Activated T-cell treated with anti-CD3 and anti-CD28 coated beads, Interleukin-2, amount 50 U/mL, for 4 hours (primary cell): ENCODE results near the gene FBXL16. TPM values are rescaled to one million over a fixed set of nuclear protein-coding genes. Genes with fewer than 3 reads are reported as not detected.

ENCODE experiments used
- ATAC-seq, 2 donors: fragments of 200-7000 bp; cut with Tn5 transposase; one replicate each; pipeline ENCODE4 v1.10.0; 2021
- DNase-seq: peaks from one replicate; pipeline ENCODE4 v3.0.0-alpha.2; 2020
- H3K27me3 Mint-ChIP-seq: one replicate; pipeline ENCODE4 v1.8.0; 2021; ENCODE audit warnings: low read depth, mixed read lengths
- H3K36me3 Mint-ChIP-seq: one replicate; pipeline ENCODE4 v1.8.0; 2022; ENCODE audit warnings: mixed read lengths; ENCODE audit not compliant: insufficient read depth
- H3K4me1 Mint-ChIP-seq: one replicate; pipeline ENCODE4 v1.8.0; 2021; ENCODE audit warnings: low read depth, mixed read lengths
- H3K4me3 Mint-ChIP-seq: one replicate; pipeline ENCODE4 v1.8.0; 2021; ENCODE audit warnings: mild to moderate bottlenecking, moderate library complexity, mixed read lengths
- H3K9me3 Mint-ChIP-seq: one replicate; pipeline ENCODE4 v1.8.0; 2021; ENCODE audit warnings: mixed read lengths
- total RNA-seq, 3 donors: library from RNA; stranded (reverse); gene quantifications; one replicate each; pipeline ENCODE4 v1.2.1, GENCODE V29; 2021

FBXL16 gene
- total RNA-seq, 3 donors from 2014 or later: 2.0 to 6.0 (median 4.8) TPM

DNA sequence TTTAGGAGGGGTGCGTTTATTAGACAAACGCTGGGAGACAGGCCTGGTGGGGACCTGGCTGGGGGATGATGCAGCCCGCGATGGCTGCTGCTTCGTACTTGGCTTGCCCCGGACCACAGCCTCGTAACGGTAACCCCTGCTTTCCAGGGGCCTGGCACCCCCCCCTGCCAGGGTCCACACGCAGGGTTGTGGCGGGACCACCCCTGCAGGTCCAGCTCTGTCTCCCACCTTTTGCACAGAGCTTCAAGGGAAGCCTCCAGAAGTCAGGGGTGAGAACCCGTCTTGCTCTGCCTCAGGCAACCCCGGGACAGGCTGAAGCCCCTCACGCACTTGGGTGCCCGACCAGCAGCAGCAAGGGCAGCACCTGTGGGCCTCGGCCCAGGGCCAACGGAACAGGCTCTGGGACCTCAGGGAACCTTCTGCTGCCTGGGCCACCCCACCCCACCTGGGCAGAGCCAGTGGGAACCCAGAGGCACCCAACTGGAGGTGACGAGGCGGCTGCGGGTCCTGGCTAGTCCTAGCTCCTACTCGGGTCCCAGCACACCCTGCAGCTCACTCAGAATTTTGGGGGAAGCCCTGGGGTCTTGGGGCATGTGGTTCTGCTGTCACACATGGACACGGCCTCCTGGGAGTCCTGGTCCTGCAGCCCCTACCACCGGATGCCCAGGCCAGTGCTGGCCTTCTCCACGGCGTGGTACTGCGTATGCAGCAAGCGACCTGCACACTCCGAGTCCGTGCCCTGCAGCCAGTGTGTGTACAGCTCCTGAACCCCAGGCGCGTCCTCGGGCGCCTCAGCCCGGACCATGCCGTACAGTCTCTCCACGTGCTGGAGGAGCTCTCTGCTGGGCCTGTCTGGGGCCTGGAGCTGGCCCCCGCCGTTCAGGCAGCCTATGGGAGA lies 24.4 kb upstream of the FBXL16 start:
- no peak for ATAC-seq
- H3K27me3 Mint-ChIP-seq: no peaks in the 10 kb centered on the region
- H3K36me3 Mint-ChIP-seq: peaks cover 1% of the 10 kb centered on the region
- DNase-seq: no peak
- H3K9me3 Mint-ChIP-seq: no peaks in the 10 kb centered on the region
- peaks cover 3% of the 10 kb centered on the region for H3K4me1 Mint-ChIP-seq
- H3K4me3 Mint-ChIP-seq: no peak overlapping the region

DNA sequence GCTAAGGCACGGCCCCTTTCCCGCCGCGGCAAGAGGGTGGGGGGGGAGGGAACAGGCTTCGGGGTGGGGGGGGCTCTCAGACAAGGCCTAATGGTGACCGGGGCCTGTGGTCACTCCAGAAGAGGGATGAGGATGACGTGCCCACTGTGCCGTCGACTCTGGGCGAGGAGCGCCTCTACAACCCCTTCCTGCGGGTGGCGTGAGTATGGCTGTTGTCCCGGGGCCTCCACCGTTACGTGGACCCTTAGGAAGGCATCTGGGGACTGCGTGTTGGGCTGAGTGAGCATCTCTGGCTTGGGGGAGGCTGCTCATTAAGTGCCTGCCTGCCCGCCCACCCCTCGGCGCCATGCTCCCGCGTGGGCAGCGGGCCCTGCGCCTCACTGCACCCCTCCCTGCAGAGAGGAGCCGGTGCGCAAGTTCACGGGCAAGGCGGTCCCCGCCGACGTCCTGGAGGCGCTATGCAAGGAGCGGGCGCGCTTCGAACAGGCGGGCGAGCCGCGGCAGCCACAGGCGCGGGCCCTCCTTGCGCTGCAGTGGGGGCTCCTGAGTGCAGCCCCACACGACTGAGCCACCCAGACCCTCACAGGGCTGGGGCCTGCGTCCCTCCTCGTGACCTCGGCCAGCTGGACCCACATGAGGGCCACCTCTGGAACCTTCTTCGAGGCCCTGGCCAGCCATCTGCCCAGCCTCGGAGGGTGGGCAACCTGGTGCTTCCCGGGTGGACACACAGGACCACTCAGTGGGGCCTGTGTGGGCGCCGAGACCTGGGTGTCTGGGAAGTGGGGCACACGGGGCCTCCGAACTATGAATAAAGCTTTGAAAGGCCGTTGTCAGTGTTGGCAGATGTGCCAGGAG lies 23.5 kb upstream of the FBXL16 start:
- H3K36me3 Mint-ChIP-seq: peaks cover 1% of the 10 kb centered on the region
- no peak overlapping the region for H3K4me3 Mint-ChIP-seq
- H3K27me3 Mint-ChIP-seq: no peaks in the 10 kb centered on the region
- H3K9me3 Mint-ChIP-seq: no peaks in the 10 kb centered on the region
- H3K4me1 Mint-ChIP-seq: peaks cover 3% of the 10 kb centered on the region
- ATAC-seq: no peak
- no peak for DNase-seq

DNA sequence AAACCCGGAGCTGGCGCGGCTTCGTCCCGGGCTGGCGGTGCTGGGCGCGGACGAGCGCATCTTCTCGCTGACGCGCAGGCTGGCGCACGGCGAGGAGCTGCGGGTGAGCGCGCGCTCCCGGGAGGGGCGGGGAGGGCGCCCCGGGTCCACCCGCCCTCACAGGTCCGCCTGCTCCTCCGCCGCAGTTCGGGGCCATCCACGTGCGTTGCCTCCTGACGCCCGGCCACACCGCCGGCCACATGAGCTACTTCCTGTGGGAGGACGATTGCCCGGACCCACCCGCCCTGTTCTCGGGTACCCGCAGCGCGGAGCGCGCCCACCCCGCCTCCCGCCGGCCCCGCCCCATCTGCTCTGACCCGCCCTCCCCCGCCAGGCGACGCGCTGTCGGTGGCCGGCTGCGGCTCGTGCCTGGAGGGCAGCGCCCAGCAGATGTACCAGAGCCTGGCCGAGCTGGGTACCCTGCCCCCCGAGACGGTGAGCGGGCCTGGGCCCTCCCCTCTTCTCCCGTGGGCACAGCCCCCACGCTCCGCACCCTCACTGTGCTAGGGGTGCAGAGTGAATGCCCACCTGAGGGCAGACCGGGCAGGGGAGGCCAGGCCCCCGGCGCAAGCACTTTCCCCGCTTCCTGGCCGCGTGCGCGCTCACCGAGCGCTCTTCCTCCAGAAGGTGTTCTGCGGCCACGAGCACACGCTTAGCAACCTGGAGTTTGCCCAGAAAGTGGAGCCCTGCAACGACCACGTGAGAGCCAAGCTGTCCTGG lies 22.7 kb upstream of the FBXL16 start:
- Mint-ChIP-seq H3K4me1 (peaks cover 3% of the 10 kb centered on the region), H3K27me3 (no peaks in the 10 kb centered on the region), H3K36me3 (peaks cover 1% of the 10 kb centered on the region), H3K9me3 (no peaks in the 10 kb centered on the region), H3K4me3 (peak overlapping the region; percentile 42)
- DNase-seq (peak; percentile 47), ATAC-seq (peak; percentile 62)

DNA sequence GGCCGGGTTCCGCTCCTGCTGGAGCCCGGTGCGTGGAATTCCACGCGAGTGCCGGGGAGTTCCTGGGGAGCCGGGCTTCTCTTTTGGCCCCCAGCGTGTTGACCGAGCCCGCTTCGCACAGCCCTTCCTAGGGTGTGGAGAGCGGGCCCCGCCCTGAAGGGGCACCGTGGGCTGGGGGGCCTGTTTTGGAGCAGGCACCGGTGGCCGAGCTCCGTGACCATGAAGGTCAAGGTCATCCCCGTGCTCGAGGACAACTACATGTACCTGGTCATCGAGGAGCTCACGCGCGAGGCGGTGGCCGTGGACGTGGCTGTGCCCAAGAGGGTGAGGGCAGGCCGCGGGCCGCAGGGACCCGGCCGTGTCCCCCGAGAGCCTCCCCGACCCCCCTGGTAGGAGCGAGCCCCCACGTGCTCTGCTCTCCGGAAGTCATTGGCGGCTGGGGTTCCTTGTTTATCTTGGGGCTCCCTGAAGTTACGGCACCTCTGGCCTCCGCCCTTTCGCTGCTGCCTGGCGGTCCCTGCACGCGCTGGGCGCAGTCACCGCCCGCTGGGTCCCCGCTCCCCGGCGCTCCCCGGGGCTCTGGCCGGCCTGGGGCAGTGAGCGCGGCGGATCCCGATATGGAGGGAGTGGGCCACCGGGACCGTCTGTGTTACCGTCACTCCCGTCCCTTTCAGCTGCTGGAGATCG lies 21.8 kb upstream of the FBXL16 start:
- Mint-ChIP-seq H3K9me3 (no peaks in the 10 kb centered on the region), H3K36me3 (no peaks in the 10 kb centered on the region), H3K27me3 (no peaks in the 10 kb centered on the region), H3K4me1 (peaks cover 8% of the 10 kb centered on the region), H3K4me3 (peak overlapping the region; percentile 29)
- DNase-seq (no peak), ATAC-seq (peak; percentile 18 to 32)

DNA sequence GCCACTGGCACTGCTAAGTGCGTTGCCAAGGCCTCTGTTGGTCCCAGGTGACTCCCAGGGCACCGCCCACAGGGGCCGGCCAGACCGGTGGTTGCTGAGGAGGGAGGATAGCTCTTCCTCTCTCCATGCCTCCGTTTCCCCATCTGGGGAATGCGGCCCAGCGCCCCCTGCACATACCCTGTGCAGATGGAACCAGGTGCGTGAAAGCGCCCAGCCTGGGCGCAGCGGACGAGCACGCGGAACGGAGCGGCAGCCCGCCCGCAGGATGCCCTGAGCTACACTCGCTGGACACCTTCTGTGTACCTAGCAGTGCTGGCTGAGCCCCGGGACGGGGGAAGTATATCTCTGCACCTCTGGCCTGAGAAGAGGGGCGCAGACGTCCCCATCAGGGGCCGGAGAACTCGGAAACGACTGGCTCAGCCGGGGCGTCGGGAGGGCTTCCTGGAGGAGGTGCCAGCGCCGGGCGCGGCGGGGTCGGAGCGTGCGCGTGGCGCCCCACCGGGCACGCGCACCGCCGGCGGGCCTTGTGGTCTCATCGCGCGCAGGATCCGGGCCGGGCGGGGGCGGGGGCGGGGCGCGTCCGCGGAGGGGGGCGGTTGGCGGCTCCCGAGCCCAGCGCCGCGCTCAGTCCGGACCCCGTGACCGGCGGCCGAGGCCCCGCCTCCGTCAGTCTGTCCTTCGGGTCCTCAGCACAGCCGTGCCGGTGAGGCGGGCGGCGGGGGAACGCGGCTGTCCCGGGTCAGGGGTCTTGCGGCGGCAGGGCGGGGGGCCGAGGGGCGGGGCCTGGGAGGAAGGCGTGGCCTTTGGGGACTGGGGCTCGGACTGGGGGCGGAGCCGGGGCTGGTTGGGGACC lies 21.1 kb upstream of the FBXL16 start, which contains the start of the genes CCDC78 and HAGHL:
TSS of gene CCDC78 (minus strand) at position 6 of the 853 bp plus-strand sequence. CDS start 76 bp downstream, outside the sequence.
TSS of gene HAGHL (plus strand) at position 669 of the 853 bp plus-strand sequence. CDS start 404 bp downstream, outside the sequence.
- ATAC-seq (peak; percentile 18 to 23), DNase-seq (peak; percentile 47)
- Mint-ChIP-seq H3K4me3 (peak within 1 kb of the TSS; percentile 72), H3K36me3 (no peaks in the 10 kb centered on the region), H3K27me3 (no peaks in the 10 kb centered on the region), H3K4me1 (peaks cover 10% of the 10 kb centered on the region), H3K9me3 (no peaks in the 10 kb centered on the region)

DNA sequence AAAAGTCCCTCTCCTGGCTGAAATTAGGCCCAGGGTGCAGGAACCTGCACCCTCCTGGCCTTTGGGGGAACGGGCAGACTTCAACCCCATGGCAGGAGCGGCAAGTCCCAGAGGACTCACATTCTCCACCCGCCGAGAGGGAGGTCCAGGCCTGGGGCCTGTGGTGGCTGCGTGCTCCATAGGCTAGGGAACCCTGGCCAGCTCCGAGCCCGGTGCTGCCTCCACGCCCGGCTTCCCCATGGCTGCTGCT lies 20.5 kb upstream of the FBXL16 start:
- H3K9me3 Mint-ChIP-seq: no peaks in the 10 kb centered on the region
- DNase-seq (no peak), ATAC-seq (no peak)
- H3K27me3 Mint-ChIP-seq: no peaks in the 10 kb centered on the region
- peak overlapping the region; percentile 72 for H3K4me3 Mint-ChIP-seq
- H3K4me1 Mint-ChIP-seq: peaks cover 10% of the 10 kb centered on the region
- H3K36me3 Mint-ChIP-seq: no peaks in the 10 kb centered on the region

DNA sequence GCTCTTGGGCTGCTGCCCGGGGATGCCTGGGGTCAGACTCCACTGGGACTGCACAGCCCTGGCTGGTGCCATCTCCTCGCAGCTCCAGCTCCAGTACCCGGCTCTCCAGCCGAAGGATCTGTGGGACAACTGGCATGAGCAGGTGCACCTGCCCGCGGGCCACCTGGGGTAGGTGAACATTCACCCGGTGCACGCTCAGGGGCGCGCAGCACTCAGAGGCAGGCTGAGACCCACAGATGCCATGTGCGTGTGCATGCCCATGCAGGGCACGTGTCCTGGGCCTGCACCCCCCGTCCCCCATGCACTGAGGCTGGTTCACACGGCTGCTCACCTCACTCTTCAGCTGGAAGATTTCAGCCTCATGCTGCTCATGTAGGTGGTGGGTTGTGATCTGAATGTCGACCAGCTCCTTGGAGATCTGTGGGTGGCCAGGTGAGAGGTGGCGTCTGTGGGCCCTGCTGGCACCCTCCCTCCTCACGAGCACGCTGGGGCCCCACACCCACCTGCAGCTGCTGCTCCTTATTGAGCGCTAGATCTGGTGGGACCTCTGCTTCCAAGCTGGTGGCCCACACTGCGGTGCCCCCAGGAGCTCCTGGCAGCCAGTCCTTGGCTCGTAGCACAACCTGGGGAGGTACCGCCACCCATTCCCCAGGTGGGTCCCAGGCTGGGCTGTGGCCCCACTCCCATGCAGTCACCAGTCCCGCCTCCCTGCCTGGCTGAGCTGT lies 20.0 kb upstream of the FBXL16 start:
- H3K4me3 Mint-ChIP-seq: peak overlapping the region; percentile 13
- no peak for DNase-seq
- H3K27me3 Mint-ChIP-seq: no peaks in the 10 kb centered on the region
- no peaks in the 10 kb centered on the region for H3K9me3 Mint-ChIP-seq
- ATAC-seq: no peak
- H3K36me3 Mint-ChIP-seq: no peaks in the 10 kb centered on the region
- peaks cover 10% of the 10 kb centered on the region for H3K4me1 Mint-ChIP-seq

DNA sequence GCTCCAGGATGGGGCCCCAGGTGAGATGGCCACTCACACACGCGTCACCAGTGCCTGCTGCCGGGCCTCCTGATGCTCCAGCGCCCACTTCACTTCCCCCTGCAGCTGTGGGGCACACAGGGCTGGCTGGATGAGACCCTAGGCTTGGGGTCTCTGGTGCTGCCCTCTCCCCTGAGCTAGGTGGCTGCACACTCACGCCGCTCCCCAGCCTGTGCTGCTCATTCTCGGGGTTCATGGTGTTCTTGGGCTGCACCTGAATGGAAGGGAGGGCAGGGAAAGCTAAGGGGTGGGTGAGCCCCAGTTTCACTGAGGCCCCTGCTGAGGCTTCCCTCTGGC lies 19.4 kb upstream of the FBXL16 start:
- no peak for DNase-seq
- H3K4me3 Mint-ChIP-seq: no peak overlapping the region
- no peaks in the 10 kb centered on the region for H3K27me3 Mint-ChIP-seq
- no peaks in the 10 kb centered on the region for H3K36me3 Mint-ChIP-seq
- no peaks in the 10 kb centered on the region for H3K9me3 Mint-ChIP-seq
- peaks cover 13% of the 10 kb centered on the region for H3K4me1 Mint-ChIP-seq
- ATAC-seq: no peak

DNA sequence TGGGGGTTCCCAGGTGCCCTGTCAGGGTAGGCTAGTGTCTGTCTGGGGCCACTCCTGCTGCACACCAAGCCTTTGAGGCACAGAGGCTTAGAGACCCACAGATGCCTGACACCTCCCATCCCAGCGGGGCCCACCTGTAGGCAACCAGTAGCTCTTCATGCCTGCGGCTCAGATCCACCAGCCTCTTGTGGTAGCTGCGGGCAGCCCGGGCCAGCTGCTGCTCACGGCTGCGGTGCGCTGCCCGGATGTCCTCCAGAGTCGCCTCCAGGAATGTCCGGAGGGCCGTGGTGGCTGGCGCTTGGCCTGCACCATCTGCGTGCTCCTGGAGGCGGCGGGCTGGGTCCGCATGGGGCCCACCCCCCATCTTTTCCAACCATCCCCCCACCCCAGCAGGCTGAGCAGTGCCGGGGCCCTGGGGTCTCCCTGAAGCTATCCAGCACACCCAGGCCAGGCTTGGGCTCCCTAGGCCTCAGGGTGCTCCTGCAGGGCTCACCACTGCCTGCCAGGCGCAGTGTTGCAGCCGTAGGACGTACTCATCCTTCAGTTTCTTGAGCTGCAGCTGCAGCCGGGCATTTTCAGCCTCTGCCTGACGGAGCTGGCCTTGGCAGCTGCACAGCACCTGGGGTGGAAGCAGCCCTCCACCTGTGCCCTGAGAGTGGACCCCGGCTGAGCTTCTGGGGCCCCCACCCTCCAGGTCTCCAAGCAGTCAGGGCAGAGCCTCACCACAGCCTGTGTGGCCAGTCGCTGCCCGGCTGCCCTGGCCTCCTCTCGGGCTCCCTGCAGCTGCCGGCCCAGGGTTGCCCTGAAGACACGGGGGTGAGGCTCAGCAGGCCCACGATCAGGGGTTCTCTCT lies 18.8 kb upstream of the FBXL16 start:
- DNase-seq: no peak
- no peak for ATAC-seq
- no peaks in the 10 kb centered on the region for H3K27me3 Mint-ChIP-seq
- H3K36me3 Mint-ChIP-seq: no peaks in the 10 kb centered on the region
- H3K4me3 Mint-ChIP-seq: no peak overlapping the region
- no peaks in the 10 kb centered on the region for H3K9me3 Mint-ChIP-seq
- H3K4me1 Mint-ChIP-seq: peaks cover 16% of the 10 kb centered on the region

DNA sequence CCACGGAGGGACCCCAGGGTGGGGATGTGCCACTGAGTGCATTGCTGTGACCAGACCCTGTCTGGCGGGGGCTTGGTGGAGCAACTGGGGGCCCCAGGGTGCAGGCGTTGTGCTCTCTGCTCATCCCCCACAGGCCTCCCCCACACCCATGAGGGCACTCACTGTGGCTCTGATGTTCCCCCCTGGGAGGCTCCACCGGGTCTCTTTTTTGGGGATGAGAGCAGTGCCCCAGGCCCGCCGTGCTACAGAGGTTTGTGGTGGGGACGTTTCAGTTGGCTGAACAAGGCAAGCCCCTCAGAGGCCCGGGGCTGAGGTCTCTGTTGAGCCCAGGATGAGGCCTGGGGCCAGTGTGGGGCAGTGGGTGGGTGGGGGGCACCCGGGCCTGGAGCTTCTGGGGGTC lies 18.1 kb upstream of the FBXL16 start:
- Mint-ChIP-seq H3K36me3 (no peaks in the 10 kb centered on the region), H3K27me3 (no peaks in the 10 kb centered on the region), H3K9me3 (no peaks in the 10 kb centered on the region), H3K4me1 (peaks cover 19% of the 10 kb centered on the region), H3K4me3 (no peak overlapping the region)
- DNase-seq (no peak), ATAC-seq (no peak)

DNA sequence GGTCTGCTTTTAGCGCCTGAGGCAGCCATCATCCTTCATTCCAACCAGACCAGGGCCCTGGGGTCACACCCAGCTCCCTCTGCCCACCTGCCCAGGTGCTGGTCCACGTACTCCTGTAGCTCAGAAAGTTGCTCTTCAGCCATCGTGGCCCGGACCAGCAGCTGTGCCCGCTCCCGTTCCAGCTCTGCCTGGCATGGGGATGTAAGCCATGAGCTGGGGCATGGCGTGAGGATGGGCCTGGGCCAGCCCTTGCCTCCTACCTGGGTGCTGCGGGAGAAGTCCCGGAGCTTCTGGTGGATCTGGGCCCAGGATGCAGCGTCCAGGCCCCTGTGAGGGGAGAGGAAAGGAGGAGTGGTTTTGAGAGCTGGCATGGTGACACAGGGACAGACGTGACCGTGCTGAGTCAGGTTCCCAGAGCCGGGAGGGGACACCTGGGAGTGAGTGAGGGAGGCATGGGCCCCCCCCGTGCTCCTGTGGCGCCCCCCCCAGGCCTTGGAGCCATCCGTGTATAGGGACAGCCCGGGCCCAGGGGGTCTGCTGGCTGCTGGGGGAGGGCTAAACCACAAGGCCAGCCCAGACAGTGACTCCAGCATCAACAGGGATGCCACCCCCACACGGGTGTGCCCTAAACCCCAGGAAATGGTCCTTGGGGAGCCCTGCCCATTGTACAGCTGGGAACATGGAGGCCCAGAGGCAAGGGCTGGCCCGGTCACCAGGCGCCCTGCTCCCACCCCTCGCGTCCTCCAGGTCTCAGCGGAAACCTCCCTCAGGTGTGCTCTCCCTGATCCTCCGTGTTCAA lies 17.4 kb upstream of the FBXL16 start:
- H3K4me3 Mint-ChIP-seq: no peak overlapping the region
- no peak for ATAC-seq

More for the DNA sequence above, 17.4 kb upstream of the FBXL16 start:
- Mint-ChIP-seq H3K36me3 (no peaks in the 10 kb centered on the region), H3K27me3 (no peaks in the 10 kb centered on the region), H3K9me3 (no peaks in the 10 kb centered on the region), H3K4me1 (peaks cover 19% of the 10 kb centered on the region)
- no peak for DNase-seq
